ACC112 (cell line): Measurements from ENCODE around the gene TRAF5.

ENCODE experiments used
- H2AFZ ChIP-seq: fragments of 200-600 bp; sonication (generic); one replicate; pipeline ENCODE4 v1.6.0; 2017; ENCODE audit warnings: antibody characterized with exemption, low read length; ENCODE audit not compliant: unreplicated experiment
- H3K27ac ChIP-seq: fragments of 200-600 bp; sonication (generic); 2 replicates; pipeline ENCODE4 v1.5.1; 2014; ENCODE audit warnings: low read depth, mild to moderate bottlenecking, antibody characterized with exemption, low read length, moderate library complexity
- H3K27me3 ChIP-seq: fragments of 200-600 bp; sonication (generic); 2 replicates; pipeline ENCODE4 v1.6.1; 2014; ENCODE audit warnings: mild to moderate bottlenecking, antibody characterized with exemption, low read length, moderate library complexity, mixed read lengths; ENCODE audit not compliant: insufficient read depth
- H3K36me3 ChIP-seq: fragments of 200-600 bp; sonication (generic); 2 replicates; pipeline ENCODE4 v1.6.1; 2016; ENCODE audit warnings: mild to moderate bottlenecking, antibody characterized with exemption, low read length, moderate library complexity, mixed read lengths; ENCODE audit not compliant: insufficient read depth
- H3K4me1 ChIP-seq: fragments of 200-600 bp; sonication (generic); one replicate; pipeline ENCODE4 v1.6.1; 2016; ENCODE audit warnings: low read length, mixed read lengths; ENCODE audit not compliant: insufficient read depth, unreplicated experiment, control insufficient read depth
- H3K4me3 ChIP-seq: fragments of 200-600 bp; sonication (generic); 2 replicates; pipeline ENCODE4 v1.5.1; 2014; ENCODE audit warnings: mild to moderate bottlenecking, low read depth, low read length
- H3K79me2 ChIP-seq: fragments of 200-600 bp; sonication (generic); one replicate; pipeline ENCODE4 v1.6.0; 2016; ENCODE audit warnings: low read length; ENCODE audit not compliant: control insufficient read depth, unreplicated experiment, insufficient read depth

TRAF5 gene

GRCh38 chr1:211359876-211360275, 33.2 kb downstream of the TRAF5 start:
- Histone ChIP-seq H2AFZ (no peak overlapping the region), H3K4me3 (no peak overlapping the region), H3K36me3 (peaks cover 5% of the 10 kb centered on the region; the same call in 1 of the 2 replicates), H3K27ac (no peak overlapping the region), H3K79me2 (no peaks in the 10 kb centered on the region), H3K27me3 (no peaks in the 10 kb centered on the region), H3K4me1 (peaks cover 11% of the 10 kb centered on the region)

- no peak overlapping the region for H2AFZ ChIP-seq
- H3K4me1 ChIP-seq: peaks cover 11% of the 10 kb centered on the region
- H3K36me3 ChIP-seq: peaks cover 5% of the 10 kb centered on the region; the same call in 1 of the 2 replicates
- H3K79me2 ChIP-seq: no peaks in the 10 kb centered on the region
- no peak overlapping the region for H3K4me3 ChIP-seq
- no peaks in the 10 kb centered on the region for H3K27me3 ChIP-seq
- no peak overlapping the region for H3K27ac ChIP-seq
Measured at GRCh38 chr1:211361202-211361601, 34.6 kb downstream of the TRAF5 start.

- H3K36me3 ChIP-seq: peaks cover 3% of the 10 kb centered on the region; the same call in 1 of the 2 replicates
- H3K79me2 ChIP-seq: no peaks in the 10 kb centered on the region
- no peaks in the 10 kb centered on the region for H3K27me3 ChIP-seq
- no peaks in the 10 kb centered on the region for H3K4me1 ChIP-seq
- no peak overlapping the region for H3K27ac ChIP-seq
- no peak overlapping the region for H3K4me3 ChIP-seq
- no peak overlapping the region for H2AFZ ChIP-seq
Measured at GRCh38 chr1:211369640-211370039, 43.0 kb downstream of the TRAF5 start.

GRCh38 chr1:211370669-211371068, 44.0 kb downstream of the TRAF5 start:
- no peaks in the 10 kb centered on the region for H3K27me3 ChIP-seq
- no peaks in the 10 kb centered on the region for H3K79me2 ChIP-seq
- peaks cover 3% of the 10 kb centered on the region; the same call in 1 of the 2 replicates for H3K36me3 ChIP-seq
- no peak overlapping the region for H3K27ac ChIP-seq
- no peaks in the 10 kb centered on the region for H3K4me1 ChIP-seq
- no peak overlapping the region for H2AFZ ChIP-seq
- H3K4me3 ChIP-seq: no peak overlapping the region

- Histone ChIP-seq H2AFZ (no peak overlapping the region), H3K27ac (no peak overlapping the region), H3K27me3 (no peaks in the 10 kb centered on the region), H3K79me2 (no peaks in the 10 kb centered on the region), H3K4me1 (no peaks in the 10 kb centered on the region), H3K36me3 (peaks cover 3% of the 10 kb centered on the region; the same call in 1 of the 2 replicates), H3K4me3 (no peak overlapping the region)
Measured at GRCh38 chr1:211371406-211372105, 44.9 kb downstream of the TRAF5 start.

- no peak overlapping the region for H2AFZ ChIP-seq
- no peaks in the 10 kb centered on the region for H3K4me1 ChIP-seq
- H3K79me2 ChIP-seq: no peaks in the 10 kb centered on the region
- no peak overlapping the region for H3K27ac ChIP-seq
- H3K36me3 ChIP-seq: peaks cover 3% of the 10 kb centered on the region; the same call in 1 of the 2 replicates
- no peak overlapping the region for H3K4me3 ChIP-seq
- no peaks in the 10 kb centered on the region for H3K27me3 ChIP-seq
Measured at GRCh38 chr1:211372463-211372862, 45.8 kb downstream of the TRAF5 start.

- Histone ChIP-seq H3K79me2 (no peaks in the 10 kb centered on the region), H3K27ac (no peak overlapping the region), H3K4me3 (no peak overlapping the region), H3K27me3 (no peaks in the 10 kb centered on the region), H3K4me1 (peaks cover 7% of the 10 kb centered on the region), H3K36me3 (peaks cover 3% of the 10 kb centered on the region; the same call in 1 of the 2 replicates), H2AFZ (no peak overlapping the region)
Measured at GRCh38 chr1:211375146-211375818, 48.6 kb downstream of the TRAF5 start.

GRCh38 chr1:211375949-211376348, 49.3 kb downstream of the TRAF5 start:
- no peaks in the 10 kb centered on the region for H3K27me3 ChIP-seq
- H3K27ac ChIP-seq: no peak overlapping the region
- H3K36me3 ChIP-seq: peaks cover 3% of the 10 kb centered on the region; the same call in 1 of the 2 replicates
- peaks cover 7% of the 10 kb centered on the region for H3K4me1 ChIP-seq
- H3K79me2 ChIP-seq: no peaks in the 10 kb centered on the region
- no peak overlapping the region for H2AFZ ChIP-seq
- no peak overlapping the region for H3K4me3 ChIP-seq

- Histone ChIP-seq H3K4me1 (peaks cover 13% of the 10 kb centered on the region), H2AFZ (no peak overlapping the region), H3K79me2 (no peaks in the 10 kb centered on the region), H3K4me3 (no peak overlapping the region), H3K27me3 (no peaks in the 10 kb centered on the region), H3K36me3 (no peaks in the 10 kb centered on the region), H3K27ac (no peak overlapping the region)
Measured at GRCh38 chr1:211376807-211377470, 50.3 kb downstream of the TRAF5 start.

GRCh38 chr1:211377539-211378450, 51.2 kb downstream of the TRAF5 start:
- Histone ChIP-seq H3K36me3 (no peaks in the 10 kb centered on the region), H2AFZ (no peak overlapping the region), H3K27ac (no peak overlapping the region), H3K79me2 (no peaks in the 10 kb centered on the region), H3K27me3 (no peaks in the 10 kb centered on the region), H3K4me1 (peaks cover 16% of the 10 kb centered on the region), H3K4me3 (no peak overlapping the region)
